Islet of Langerhans (tissue), 1 donor: ENCODE data around the gene RAB1B.
"Not testable (repeated sequence)": the region's sequence is repeated elsewhere in the genome, so short reads cannot be mapped to it uniquely, and the experiment has no call there.

Source experiments
- FAIRE-seq: peaks from one replicate; lab custom pipeline; 2011; peaks lifted over from hg19 to GRCh38; lab: Jason Lieb, UNC

The RAB1B gene

DNA sequence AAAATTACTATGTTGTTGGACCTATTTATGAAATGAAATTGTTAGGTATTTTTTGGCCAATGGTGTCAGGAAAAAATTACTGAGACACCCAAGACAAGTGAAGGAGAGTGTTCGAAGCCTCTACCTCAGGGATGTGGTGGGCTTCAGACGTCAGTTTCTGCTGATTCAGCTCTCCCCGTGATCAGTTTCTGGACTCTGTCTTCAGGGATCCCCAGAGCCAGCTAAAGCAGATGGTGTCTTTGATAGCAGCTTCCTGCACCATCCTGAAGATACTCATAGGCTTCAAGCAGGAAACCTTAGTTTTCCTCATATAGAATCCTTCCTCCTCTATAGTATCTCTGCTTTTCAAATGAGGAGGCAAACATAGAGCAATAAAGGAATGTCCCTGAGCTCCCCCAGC, 41.0 kb downstream of the RAB1B start:
- no peak for FAIRE-seq

- no peak for FAIRE-seq
Measured at GRCh38 chr11:66310324-66310723, 41.9 kb downstream of the RAB1B start.

DNA sequence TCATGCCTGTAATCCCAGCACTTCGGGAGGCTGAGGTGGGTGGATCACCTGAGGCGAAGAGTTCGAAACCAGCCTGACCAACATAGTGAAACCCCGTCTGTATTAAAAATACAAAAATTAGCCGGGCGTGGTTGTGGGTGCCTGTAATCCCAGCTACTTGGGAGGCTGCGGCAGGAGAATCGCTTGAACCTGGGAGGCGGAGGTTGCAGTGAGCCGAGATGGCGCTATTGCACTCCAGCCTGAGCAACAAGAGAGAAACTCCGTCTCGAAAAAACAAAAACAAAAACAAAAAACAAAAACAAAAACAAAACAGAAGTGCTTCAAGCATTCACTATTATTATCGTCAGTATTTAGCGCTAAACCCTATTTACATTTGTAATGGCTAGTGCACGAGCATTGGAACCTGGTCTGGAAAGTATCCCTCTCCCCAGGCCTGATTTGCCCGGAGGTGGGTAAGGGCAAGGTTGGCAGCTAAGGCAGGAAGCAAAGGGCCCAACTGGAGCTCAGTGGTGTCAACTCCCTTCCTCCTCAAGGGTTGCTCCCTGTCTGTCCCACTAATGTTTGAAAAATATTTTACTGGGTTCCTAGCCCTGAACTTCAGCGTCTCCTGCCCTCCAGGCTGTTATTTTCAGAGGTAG, 42.5 kb downstream of the RAB1B start:
- not testable (repeated sequence) for FAIRE-seq

GRCh38 chr11:66311470-66311964, 43.1 kb downstream of the RAB1B start:
- FAIRE-seq, result no peak

DNA sequence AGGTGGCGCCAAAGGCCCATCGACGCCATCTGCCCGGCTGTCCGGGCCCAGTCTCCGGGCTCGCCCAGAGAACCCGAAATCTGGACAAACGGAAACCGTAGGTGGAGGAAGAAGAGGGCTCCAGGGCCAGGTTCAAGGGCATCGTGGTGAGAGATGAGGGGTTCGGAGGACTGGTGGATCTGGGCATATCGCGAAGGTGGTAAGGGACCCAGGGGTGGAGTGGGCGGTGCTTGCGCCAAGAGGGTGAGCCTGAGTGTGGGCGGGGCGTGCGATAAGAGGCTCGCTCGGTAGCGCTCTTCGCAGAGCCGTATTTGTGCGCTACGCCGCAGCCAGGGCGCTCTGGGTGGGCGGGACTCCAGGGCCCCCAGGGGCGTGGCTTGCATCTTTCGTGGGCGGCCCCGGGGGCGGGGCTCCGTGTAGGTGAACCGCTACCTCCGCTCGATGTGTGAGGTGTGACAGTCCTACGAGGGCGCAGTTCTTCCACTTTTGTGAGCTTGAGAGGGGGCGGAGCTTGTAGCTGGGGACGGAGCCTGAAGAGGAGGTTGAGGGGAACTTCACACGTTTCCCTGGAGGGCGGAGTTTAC, 43.6 kb downstream of the RAB1B start:
- FAIRE-seq, result no peak

DNA sequence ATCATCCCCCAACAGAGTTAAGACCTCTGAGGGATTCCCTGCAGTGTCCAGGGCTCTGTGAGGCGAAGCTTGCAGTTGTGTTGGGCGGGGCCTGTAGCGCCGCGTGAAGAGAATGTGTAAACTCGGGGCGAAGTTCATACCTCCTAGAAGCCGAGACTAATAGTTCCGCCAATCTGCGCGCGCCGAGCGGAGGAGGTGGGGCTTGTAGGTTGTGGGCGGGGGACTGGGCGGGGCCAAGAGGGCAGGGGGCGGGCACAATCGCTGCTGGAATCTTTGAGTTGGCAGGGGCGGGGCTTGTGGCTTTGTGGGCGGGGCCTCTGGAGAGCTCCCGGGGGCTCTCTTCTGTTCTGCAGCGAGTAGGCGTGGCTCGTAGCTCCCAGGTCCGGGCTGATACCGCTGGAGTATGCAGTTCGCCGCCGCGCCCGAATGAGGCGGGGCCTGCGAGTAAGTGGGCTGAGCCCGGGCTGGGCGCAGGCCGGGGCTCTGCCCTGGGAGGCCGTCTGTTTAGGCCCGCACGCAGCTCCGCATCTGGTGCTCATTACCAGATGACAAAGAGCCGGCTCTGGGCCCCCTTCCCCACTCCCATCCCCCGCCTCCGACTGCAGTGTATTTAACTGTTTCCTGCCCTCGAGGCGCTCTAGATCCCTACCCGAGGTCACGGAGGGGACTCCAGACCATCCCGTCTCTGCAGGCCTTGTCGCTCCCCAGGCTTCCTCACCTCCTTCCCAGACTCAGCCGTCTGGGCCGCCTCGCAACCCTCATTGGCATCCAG, 44.3 kb downstream of the RAB1B start:
- FAIRE-seq, result no peak

DNA sequence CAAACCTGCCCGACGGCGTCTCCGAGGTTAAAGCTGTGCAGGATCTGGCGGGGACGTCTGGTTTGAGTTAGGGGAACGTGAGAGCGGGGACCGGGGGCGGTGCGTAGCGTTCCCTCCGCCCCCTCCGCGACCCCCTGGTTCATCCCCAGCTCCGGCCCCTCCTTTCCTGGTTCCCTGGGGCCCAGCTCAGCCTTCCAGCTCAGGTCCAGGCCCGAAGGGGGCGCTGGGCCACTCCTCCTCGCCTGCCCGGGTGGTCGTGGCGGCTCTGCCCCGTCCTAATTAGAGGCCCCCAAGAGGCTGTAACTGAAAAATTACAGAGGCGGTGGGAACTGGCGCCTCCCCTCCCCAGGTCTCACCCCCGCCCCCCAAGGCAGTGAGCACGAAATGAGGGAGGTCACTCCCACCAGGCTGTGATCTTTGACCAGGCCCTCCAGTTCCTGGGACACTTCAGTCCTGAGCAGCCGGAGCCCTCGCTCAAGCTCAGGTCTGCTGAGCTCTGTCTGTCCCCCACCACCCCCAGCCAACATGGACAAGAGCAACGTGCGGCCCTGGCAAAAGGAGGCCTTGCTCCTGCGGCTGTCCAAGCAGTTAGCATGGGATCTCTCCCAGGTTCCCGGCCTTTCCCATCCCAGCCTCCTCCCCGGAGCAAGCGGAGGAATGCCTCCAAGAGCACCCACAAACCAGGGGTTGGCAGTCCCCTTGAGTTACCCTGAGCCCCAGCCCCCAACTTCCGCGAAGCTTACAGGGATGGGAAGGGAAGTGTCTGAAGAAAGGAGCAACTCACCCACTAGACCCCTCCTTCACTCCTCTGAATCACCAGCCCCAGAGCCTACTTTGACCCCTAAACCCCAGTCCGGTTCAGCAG, 45.1 kb downstream of the RAB1B start:
- FAIRE-seq, result no peak

- FAIRE-seq, result no peak
Measured at GRCh38 chr11:66314186-66314501, 45.7 kb downstream of the RAB1B start.

DNA sequence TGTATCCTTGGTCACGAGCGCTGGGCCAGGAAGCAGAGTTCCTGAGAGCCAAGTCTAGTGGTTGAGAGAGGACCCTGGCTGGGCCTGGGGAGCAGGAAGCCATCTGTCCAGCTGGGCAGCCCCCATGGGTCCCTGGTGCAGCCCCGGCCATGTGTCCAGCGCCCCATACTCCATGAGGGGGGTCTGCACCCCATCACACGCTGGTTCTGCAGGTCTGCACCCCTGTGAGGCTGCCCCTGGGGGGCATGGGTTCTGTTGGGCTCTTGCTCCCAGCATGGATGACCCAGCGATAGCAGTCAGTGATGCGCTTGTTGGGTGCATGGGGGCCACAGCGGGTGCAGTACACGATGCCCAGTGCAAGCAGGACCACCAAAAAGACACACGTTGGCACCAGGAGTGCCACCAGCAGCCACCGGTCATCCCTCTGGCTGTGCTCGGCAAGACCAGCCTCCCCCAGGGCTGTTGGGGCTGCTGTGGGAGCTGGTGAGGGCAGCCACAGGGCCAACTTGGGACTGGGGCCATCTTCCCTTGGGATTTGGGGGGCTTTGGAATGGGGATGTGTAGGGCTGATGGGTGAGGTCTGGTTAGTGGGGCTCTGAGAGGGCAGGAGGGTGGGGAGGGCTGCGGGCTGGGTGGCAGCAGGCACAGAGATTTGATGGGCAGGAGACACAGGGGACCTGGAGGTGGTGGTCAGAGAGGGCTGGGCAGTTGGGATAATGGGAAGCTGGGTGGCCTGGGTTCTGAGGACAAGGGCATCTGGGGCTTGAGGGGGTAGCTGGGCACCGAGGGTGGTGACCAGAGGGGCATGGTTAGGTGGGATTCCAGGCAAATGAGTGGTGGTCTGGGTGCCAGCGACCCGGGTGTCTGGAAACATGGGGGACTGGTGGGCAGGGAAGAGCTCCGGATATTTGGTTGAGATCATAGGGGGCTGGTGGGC, 46.4 kb downstream of the RAB1B start:
- no peak for FAIRE-seq

DNA sequence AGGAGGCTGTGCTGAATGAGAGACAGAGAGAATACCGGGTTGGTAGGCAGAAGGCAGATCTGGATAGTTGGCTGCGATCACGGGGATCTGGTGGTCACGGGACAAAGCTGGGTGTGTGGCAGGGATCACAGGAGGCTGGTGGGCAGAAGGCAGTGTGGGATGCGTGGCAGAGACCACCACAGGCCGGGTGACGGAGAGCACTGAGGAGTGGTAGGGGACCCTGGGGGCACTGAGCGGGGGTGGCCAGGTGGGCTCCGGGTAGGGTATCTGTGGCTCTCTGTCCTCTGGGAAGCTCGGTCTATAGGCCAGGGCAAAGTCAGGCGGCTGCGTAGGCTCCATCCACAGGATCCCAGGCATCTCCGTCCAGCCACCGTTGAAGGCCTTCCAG, 47.1 kb downstream of the RAB1B start:
- FAIRE-seq, result no peak

DNA sequence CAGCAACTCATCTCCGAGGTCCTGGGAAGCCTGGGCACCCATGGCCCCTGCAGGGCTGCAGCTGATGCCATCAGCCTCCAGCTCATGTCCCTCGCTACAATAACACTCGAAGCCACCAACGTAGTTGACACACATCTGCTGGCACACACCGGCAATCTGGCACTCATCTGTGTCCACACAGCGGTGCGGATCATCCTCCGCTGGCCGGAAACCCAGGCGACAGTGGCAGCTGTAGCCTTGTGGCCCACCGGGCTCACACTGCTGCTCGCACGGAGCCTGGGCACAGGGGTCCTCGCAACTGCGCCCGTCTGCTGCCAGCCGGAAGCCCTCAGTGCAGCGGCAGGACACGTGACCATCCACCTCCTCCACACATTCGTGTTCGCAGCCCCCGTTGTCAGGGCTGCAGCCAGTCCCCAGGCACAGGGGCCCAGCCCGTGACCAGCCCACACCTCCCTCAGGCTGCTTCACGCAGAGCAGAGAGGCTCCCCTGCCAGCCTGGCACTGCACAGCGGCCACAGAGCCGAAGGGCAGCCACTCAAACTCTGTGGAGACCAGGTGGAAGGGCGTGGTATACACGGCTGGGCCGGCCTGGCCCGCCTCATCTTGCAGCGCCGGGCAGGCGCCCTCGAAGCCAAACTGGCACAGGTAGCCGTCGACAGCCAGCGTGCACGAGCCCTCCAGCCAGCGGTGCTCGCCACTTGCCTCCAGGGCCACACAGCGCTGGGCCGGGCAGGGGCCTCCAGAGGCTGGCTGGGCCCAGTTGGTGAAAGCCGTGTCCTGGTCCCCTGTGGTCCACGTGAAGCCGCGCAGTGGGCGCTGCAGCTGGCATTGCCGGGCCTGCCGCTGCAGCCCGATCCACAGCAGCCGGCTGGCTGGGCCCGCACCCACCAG, 47.7 kb downstream of the RAB1B start:
- no peak for FAIRE-seq

DNA sequence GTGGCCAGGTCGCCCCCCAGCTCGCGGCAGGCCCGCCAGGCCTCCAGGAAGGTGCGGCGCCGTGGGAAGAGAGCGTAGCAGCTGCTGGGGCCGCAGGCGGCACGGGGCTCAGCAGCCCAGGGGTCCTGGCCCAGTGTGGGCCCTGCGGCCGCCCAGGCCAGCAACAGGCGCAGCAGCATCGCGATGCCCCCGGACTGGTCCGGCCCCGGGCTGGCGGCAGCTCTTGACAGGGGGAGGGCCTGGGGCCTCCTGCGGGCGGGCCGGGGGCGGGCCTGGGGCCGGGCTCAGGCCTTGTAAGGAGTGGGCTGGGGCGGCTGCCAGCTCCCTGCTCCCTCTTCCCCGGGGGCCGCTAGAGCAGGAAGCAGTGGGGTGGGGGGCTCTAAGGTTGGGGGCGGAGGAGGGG, 48.4 kb downstream of the RAB1B start, which contains the start of gene CD248:
CD248 (minus strand) TSS at position 196 of the 403 bp plus-strand sequence; CDS start at position 179, 17 bp downstream.
- FAIRE-seq, result no peak

DNA sequence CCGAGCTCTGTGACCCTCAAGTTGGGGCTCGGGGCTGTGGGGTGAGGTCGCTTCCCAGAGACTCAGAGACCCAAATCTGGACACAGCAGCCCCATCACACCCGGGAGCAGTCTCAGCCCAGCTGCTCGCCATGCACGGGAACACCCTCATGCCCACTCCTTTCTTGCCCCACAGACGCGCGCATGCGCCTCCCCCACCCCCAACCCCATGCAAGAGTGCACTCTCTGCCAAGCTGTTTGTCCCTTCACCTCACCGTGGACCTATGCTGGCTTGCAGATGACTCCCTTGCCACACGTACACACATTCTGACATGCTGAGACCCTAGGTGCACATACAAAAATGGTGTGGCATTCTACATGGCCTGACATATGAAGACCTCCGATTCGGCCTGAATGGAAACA, 48.9 kb downstream of the RAB1B start:
- FAIRE-seq, result no peak

- no peak for FAIRE-seq
Measured at GRCh38 chr11:66317723-66318599, 49.5 kb downstream of the RAB1B start.

GRCh38 chr11:66318600-66318970, 50.1 kb downstream of the RAB1B start:
- FAIRE-seq, result no peak

DNA sequence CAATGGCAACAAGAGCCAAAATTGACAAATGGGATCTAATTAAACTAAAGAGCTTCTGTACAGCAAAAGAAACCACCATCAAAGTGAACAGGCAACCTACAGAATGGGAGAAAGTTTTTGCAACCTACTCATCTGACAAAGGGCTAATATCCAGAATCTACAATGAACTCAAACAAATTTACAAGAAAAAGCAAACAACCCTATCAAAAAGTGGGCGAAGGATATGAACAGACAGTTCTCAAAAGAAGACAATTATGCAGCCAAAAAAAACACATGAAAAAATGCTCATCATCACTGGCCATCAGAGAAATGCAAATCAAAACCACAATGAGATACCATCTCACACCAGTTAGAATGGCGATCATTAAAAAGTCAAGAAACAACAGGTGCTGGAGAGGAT, 51.9 kb downstream of the RAB1B start:
- not testable (repeated sequence) for FAIRE-seq

- FAIRE-seq, result not testable (repeated sequence)
Measured at GRCh38 chr11:66320748-66321147, 52.3 kb downstream of the RAB1B start.

DNA sequence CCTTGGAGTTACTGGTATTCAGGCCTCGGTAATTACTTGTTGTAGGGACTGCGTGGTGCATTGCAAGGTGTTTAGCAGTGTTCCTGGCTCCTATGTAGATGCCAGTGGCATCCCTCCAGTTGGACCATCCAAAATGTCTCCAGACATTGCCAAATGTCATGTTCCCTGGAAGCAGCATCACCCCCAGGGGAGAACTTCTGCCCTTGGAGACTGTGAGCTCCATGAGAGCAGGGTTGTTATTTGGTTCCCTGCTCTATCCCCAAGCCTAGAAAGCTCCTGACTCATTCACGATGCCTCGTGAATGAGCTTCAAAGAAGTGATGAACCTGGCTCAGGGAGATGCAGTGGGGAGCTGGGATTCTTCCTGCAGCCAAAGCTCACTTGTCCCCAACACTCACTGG, 53.2 kb downstream of the RAB1B start:
- FAIRE-seq, result no peak

GRCh38 chr11:66322732-66323427, 54.4 kb downstream of the RAB1B start:
- no peak for FAIRE-seq
